ENCODE data around the gene CCSER1.

The CCSER1 gene

GRCh38 chr4:91630054-91630453 lies 1502.9 kb downstream of the CCSER1 start:
- Mint-ChIP-seq H3K27me3 (ENCODE audit: low read depth, poor library complexity) (peaks cover 31% of the 10 kb centered on the region), H3K9me3 (peaks cover 5% of the 10 kb centered on the region), H3K27ac (no peak overlapping the region)

GRCh38 chr4:91630764-91631163 lies 1503.6 kb downstream of the CCSER1 start:
- Mint-ChIP-seq H3K27me3 (ENCODE audit: low read depth, poor library complexity) (peaks cover 24% of the 10 kb centered on the region), H3K27ac (no peak overlapping the region), H3K4me3 (no peak overlapping the region), H3K36me3 (ENCODE audit: low read depth) (no peaks in the 10 kb centered on the region), H3K4me1 (no peaks in the 10 kb centered on the region), H3K9me3 (peaks cover 5% of the 10 kb centered on the region)
- TF ChIP-seq CTCF (IDR thresholded peaks at IDR 0.05) = no peak
- no peak for DNase-seq

More at GRCh38 chr4:91630054-91630453, 1502.9 kb downstream of the CCSER1 start:
- Mint-ChIP-seq H3K4me3 (no peak overlapping the region), H3K4me1 (peaks cover 5% of the 10 kb centered on the region), H3K36me3 (ENCODE audit: low read depth) (no peaks in the 10 kb centered on the region)
- no peak for TF ChIP-seq CTCF (IDR thresholded peaks at IDR 0.05)
- no peak for DNase-seq

- no peak for TF ChIP-seq CTCF (IDR thresholded peaks at IDR 0.05)
- H3K27me3 Mint-ChIP-seq (ENCODE audit: low read depth, poor library complexity) = peaks cover 19% of the 10 kb centered on the region
- DNase-seq = no peak
- no peak overlapping the region for H3K27ac Mint-ChIP-seq
- H3K36me3 Mint-ChIP-seq (ENCODE audit: low read depth) = no peaks in the 10 kb centered on the region
- no peaks in the 10 kb centered on the region for H3K4me1 Mint-ChIP-seq
- H3K9me3 Mint-ChIP-seq = peaks cover 5% of the 10 kb centered on the region
- H3K4me3 Mint-ChIP-seq = no peak overlapping the region
Observed at GRCh38 chr4:91631335-91631734, 1504.1 kb downstream of the CCSER1 start.

- H3K27me3 Mint-ChIP-seq (ENCODE audit: low read depth, poor library complexity) = peaks cover 3% of the 10 kb centered on the region
- DNase-seq = no peak
- no peaks in the 10 kb centered on the region for H3K36me3 Mint-ChIP-seq (ENCODE audit: low read depth)
- no peak overlapping the region for H3K27ac Mint-ChIP-seq
- peaks cover 5% of the 10 kb centered on the region for H3K9me3 Mint-ChIP-seq
- TF ChIP-seq CTCF (IDR thresholded peaks at IDR 0.05) = no peak
- no peak overlapping the region for H3K4me3 Mint-ChIP-seq
- H3K4me1 Mint-ChIP-seq = no peaks in the 10 kb centered on the region
Observed at GRCh38 chr4:91636083-91636482, 1508.9 kb downstream of the CCSER1 start.

All from nephron progenitor cell (in vitro differentiated cells).